Activated T-helper 1 cell treated with Interleukin-2 at 50 U/mL for 16 hours (primary cell): Measurements from ENCODE around the gene IFI30.
A peak's percentile ranks its signal among the peaks of the same experiment; 100 is the strongest.
"Not testable (repeated sequence)": the region's sequence is repeated elsewhere in the genome, so short reads cannot be mapped to it uniquely, and the experiment has no call there.

Source experiments
- DNase-seq: peaks from one replicate; pipeline ENCODE4 v3.0.0-alpha.2; 2020; ENCODE audit warnings: low read depth

IFI30 gene

DNA sequence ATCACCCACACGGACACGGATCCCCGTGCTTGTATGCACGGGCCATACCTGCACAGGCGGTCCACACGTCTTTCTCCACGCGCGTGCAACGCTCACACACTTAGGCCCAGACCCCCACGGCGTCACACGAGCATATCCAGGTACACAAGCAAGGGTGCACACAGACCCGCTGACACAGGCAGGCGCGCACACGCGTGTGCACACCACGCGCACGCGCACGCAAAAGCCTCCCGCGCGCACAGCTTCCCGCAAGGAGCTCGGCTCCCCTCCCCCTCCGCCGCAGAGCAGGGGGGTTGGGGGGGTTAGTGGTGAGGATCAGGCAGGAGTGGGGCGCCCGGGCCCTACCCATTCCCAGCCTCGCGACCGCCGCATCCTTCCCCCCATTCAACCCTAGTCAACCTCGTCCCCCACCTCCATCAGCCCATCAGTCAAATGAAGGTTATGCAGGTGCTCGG lies 29.8 kb downstream of the IFI30 start:
- DNase-seq: peak; percentile 32

DNA sequence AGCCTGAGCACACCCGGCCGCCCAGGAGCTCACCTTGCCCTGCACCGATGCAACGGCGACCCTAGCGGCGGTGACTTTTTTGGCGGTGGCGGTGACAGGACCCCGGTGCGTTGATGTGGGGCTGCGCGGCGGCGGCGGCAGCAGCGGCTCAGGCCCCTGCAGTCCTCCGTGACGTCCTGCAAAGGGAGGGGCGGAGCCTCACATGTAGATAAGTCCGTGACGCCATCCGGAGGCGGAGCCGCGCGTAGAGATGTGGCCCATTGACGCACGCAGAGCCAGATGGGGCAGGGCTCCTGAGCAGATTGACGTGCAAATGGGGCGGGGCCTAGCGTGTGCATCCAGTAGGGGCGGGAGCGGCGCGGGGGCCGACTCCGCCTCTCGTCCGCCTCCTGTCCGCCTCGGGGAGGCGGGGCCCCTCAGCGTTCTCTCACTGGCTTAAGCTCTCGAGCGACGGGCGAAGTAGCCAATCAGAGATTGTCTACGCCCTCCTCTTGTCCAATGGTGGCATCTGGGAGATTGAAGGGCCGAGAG lies 30.3 kb downstream of the IFI30 start, which contains the start of gene RAB3A:
RAB3A (minus strand) TSS at position 180 of the 531 bp plus-strand sequence. CDS start 1,302 bp downstream, outside the sequence.
- peak; percentile 99 for DNase-seq

DNA sequence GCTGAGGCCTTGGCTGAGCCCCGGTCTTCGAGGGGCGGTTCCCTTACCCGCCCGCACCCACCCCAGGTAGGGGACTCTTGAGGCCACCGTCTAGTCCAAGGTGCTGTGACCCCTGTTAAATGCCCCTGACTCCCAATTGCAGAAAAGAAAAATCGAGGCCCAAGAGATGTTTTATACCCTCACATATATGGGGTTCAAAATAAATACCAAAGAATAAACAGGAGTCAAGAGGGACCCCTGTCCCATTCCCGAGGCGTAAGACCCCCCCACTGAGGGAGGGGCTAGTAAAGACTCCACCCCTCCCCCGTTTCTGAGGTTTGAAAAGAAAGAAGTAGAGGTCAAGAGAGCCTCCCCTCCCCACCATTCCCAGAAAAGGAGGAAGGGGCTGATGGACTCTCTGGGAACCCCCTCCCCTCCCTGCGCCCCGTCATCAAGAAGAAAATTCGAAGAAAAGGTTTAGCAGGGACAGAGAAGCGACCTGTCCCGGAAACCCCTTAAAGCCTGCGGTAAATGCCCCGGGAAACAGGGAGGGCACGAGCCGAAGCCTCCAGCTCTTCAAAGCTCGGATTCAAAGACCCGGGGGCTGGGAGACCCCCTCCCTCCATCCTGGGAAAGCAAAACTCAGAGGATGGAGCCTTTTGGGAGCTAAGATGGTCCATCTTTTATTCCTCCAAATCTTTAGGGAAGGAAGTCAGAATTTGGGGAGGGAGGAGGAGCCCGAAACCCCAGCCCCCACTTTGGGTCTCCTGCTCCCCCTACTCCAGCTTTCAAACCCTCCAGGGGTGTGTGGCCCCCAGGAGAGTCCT lies 31.0 kb downstream of the IFI30 start:
- DNase-seq: no peak

DNA sequence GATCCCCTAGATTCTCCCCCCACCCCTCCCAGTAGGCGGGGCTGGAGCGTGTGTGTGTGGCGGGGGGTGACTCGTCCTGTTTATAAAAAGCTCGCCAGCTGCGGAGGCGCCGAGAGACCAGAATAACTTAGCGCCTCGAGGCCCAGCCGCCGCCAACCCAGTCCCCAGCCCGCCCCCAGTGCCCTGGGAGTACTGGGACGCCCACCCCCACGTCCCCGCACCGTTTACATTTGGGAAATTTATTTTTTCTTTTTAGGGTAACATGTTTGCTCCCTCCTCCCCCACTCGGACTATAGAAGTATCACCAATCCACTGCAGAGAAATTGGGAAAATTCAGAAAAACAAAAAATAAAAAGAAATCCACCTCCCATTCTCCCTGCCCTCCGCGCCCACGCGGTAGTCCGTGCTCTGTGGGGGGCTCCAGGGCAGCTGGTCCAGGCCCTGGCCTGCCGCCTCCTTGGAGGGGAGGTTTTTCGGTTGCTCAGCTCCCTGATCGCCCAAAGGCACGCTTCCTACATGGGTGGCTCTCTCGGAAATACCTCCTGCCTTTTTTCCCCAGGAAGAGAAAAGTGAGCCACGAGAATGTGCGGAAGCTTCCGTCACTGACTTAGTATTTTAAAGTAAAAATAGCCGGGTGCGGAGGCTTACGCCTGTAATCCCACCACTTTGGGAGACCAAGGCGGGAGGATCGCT lies 31.7 kb downstream of the IFI30 start:
- peak; percentile 29 for DNase-seq

GRCh38 chr19:18206018-18206417 lies 32.4 kb downstream of the IFI30 start:
- DNase-seq: no peak

DNA sequence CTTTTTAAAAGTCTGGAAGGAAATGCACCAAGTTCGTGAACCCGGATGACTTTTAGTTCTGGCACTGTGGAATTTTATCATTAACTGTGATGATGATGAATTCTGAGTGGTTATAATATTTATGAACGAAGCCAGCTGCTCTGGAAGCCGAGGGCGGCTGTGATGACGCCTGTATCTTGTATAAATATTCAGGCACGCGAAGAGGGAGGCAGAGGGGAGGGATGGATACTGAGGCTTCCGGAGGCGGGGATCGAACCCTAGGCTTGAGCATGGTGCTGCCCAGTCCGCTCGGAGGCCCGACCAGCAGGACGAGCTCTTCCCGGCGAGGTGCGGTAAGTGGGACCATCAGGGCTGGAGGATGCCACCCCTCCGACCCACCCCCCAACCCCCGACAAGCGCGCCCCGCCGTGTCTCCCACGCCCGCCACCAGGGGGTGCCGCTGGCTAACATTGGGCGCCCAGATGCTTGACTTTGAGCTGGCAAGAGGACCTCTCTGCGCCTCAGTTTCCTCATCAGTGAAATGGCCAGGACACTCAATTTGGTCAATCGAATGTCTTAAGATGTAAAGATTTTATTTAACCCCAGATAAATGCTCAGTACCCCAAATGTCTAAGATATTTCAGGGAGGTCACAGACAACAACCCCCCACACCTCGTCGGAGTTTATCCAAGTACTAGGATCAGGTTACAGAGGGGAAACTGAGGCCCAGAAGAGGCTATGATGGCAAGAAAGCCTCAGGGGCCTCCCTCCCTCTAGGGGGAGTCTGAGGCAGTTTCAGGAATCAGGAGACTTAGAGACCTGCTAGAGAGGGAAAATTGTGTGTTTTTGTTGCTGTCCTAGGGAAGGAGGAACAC lies 34.7 kb downstream of the IFI30 start:
- DNase-seq: no peak

- not testable (repeated sequence) for DNase-seq
These were observed 36.3 kb downstream of the IFI30 start for GRCh38 chr19:18209912-18210311.

GRCh38 chr19:18211683-18212082 lies 38.1 kb downstream of the IFI30 start:
- no peak for DNase-seq

GRCh38 chr19:18214779-18215433 lies 41.3 kb downstream of the IFI30 start:
- DNase-seq: no peak

- DNase-seq: no peak
These were observed 43.2 kb downstream of the IFI30 start for GRCh38 chr19:18216789-18217188.

- DNase-seq: no peak
These were observed 44.5 kb downstream of the IFI30 start for GRCh38 chr19:18218159-18218558.

- DNase-seq: no peak
These were observed 45.0 kb downstream of the IFI30 start for GRCh38 chr19:18218600-18218999.

- no peak for DNase-seq
These were observed 46.5 kb downstream of the IFI30 start for GRCh38 chr19:18219911-18220631.

- DNase-seq: no peak
These were observed 47.1 kb downstream of the IFI30 start for GRCh38 chr19:18220632-18221275.

GRCh38 chr19:18221815-18222725 lies 48.5 kb downstream of the IFI30 start:
- DNase-seq: no peak

DNA sequence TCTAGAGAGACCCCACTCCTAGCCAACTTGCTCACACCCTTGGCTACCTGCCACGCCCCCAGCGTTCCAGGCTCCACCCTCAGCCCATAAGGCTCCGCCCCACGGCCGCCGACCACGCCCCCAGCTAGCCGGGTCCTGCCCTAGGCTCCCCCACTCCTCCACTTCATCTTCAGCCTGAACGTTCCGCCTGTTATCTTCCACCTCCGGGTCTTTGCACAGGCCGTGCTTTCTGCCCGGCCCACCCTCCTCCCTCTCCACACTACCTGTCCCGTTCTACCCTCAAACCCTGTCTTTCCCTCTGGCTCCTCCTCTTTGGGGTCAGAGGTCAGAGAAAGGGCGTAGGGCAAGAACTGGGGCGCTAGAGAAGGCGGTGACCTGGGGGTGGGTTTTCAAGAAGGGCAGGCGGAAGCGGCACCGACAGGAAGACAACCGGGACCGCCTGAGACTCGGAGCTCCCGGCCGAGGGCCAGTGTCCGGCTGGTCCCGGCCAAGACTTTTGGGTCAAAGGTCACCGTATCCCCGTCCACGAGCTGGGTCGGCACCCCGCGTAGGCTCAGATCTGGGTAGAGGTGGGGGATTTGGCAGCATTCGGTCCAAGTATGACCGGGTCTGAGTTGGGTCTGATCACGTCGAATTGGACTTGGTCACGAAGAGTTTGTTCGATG lies 50.4 kb downstream of the IFI30 start:
- no peak for DNase-seq

DNA sequence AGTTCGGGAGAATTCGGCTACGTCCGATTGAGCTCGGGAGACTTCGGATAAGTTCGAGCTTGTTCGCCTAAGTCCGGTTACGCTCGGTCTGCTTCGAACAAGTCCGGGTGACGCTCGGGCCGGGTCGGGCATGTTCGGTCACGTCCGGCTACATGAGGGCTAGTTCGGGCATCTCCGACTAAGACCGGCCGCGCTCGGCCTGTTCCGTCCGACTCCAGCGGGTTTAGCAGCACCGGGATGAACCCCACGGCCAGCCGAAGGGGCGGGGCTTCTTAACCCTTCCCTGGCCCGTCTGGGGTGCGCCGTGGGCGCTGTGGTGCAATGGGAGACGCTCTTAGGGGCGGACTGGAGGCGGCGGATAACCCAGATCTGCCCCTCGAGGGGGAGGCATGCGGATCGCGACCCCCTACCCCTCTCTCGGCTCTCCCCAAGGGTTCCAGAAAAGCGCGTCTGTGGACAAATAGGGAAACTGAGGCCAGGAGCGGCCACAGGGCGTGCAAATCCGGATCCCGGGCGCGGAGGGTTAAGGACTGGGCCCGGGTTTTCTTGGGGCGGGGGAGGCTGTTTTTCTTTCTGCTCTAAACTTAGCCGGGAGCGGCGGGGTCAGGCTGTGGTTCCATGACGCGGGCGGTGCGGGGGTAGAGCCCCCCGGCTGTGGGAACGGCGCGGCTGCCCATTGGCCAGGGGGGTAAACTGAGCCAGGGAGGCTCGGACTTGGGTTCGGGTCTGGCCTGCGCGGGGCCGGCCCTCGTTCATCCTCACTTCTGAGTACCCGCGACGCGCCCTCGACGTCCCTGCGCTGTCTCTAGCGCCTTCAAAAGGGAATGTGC lies 51.1 kb downstream of the IFI30 start:
- DNase-seq: peak; percentile 65

- no peak for DNase-seq
These were observed 51.7 kb downstream of the IFI30 start for GRCh38 chr19:18225355-18225701.
